Measurements from ENCODE around the gene DEF6.

DNA sequence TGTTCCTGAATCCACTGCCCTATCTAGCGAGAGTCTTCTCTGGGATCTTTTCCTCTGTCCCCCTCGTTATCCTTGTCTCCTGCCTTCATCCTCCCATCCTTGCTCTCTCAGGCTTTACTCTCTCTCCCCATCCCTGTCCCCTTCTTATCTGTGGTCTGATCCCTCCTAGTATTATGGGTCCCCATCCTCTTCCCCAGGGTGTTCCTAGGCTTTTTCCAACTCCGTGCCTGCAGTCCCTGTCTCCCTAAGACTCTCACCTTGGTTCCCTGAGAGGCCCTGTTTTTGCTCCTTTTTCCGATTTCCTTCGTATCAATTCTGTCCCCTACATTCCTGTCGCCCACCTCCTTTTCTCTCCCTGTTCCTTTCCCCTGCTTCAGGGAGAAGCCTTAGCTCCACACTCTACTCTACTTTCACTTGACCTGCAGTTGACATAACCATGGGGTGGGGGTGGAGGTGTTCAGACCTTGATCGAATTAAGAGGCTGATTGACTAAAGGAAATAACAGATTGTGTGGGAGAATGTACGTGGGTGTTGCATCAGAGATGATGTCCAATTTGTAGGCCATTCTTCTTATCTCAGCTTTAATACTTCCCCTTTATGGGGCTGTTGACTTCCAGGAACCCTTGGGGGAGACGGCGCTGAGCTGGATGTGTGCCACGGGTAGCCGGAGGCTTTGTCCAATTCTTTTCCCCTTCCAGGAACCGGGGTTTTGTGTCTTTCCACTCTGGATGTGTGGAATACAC is 45.6 kb downstream of the DEF6 start:
- TF ChIP-seq TCF7 (CRISPR knock-in tag; IDR thresholded peaks at IDR 0.05; ENCODE audit: low read depth) (no peak), EMX1 (CRISPR knock-in tag; IDR thresholded peaks at IDR 0.05) (no peak), NFYB (CRISPR knock-in tag; conservative IDR thresholded peaks at IDR 0.05; ENCODE audit: low read depth) (no peak), ESRRA (CRISPR knock-in tag; IDR thresholded peaks at IDR 0.05; ENCODE audit: borderline replicate concordance) (no peak), ETV6 (CRISPR knock-in tag; IDR thresholded peaks at IDR 0.05) (no peak), FOXP1 (CRISPR knock-in tag; IDR thresholded peaks at IDR 0.05; ENCODE audit: borderline replicate concordance) (no peak)
- TF ChIP-seq, protein P1, sequence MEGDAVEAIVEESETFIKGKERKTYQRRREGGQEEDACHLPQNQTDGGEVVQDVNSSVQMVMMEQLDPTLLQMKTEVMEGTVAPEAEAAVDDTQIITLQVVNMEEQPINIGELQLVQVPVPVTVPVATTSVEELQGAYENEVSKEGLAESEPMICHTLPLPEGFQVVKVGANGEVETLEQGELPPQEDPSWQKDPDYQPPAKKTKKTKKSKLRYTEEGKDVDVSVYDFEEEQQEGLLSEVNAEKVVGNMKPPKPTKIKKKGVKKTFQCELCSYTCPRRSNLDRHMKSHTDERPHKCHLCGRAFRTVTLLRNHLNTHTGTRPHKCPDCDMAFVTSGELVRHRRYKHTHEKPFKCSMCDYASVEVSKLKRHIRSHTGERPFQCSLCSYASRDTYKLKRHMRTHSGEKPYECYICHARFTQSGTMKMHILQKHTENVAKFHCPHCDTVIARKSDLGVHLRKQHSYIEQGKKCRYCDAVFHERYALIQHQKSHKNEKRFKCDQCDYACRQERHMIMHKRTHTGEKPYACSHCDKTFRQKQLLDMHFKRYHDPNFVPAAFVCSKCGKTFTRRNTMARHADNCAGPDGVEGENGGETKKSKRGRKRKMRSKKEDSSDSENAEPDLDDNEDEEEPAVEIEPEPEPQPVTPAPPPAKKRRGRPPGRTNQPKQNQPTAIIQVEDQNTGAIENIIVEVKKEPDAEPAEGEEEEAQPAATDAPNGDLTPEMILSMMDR (IDR thresholded peaks at IDR 0.05): no peak
- TF ChIP-seq, protein P2, sequence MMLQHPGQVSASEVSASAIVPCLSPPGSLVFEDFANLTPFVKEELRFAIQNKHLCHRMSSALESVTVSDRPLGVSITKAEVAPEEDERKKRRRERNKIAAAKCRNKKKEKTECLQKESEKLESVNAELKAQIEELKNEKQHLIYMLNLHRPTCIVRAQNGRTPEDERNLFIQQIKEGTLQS (CRISPR knock-in tag; conservative IDR thresholded peaks at IDR 0.05): no peak
- TF ChIP-seq, protein P3, sequence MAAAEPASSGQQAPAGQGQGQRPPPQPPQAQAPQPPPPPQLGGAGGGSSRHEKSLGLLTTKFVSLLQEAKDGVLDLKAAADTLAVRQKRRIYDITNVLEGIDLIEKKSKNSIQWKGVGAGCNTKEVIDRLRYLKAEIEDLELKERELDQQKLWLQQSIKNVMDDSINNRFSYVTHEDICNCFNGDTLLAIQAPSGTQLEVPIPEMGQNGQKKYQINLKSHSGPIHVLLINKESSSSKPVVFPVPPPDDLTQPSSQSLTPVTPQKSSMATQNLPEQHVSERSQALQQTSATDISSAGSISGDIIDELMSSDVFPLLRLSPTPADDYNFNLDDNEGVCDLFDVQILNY (CRISPR knock-in tag; IDR thresholded peaks at IDR 0.05): no peak
- TF ChIP-seq, protein P4, sequence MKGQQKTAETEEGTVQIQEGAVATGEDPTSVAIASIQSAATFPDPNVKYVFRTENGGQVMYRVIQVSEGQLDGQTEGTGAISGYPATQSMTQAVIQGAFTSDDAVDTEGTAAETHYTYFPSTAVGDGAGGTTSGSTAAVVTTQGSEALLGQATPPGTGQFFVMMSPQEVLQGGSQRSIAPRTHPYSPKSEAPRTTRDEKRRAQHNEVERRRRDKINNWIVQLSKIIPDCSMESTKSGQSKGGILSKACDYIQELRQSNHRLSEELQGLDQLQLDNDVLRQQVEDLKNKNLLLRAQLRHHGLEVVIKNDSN (CRISPR knock-in tag; IDR thresholded peaks at IDR 0.05): no peak
- TF ChIP-seq, protein P5, sequence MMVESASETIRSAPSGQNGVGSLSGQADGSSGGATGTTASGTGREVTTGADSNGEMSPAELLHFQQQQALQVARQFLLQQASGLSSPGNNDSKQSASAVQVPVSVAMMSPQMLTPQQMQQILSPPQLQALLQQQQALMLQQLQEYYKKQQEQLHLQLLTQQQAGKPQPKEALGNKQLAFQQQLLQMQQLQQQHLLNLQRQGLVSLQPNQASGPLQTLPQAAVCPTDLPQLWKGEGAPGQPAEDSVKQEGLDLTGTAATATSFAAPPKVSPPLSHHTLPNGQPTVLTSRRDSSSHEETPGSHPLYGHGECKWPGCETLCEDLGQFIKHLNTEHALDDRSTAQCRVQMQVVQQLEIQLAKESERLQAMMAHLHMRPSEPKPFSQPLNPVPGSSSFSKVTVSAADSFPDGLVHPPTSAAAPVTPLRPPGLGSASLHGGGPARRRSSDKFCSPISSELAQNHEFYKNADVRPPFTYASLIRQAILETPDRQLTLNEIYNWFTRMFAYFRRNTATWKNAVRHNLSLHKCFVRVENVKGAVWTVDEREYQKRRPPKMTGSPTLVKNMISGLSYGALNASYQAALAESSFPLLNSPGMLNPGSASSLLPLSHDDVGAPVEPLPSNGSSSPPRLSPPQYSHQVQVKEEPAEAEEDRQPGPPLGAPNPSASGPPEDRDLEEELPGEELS (CRISPR knock-in tag; IDR thresholded peaks at IDR 0.05): no peak
